SU-DHL-6 (cell line): ENCODE data around the gene THSD7A.

ENCODE experiments used
- H2AFZ ChIP-seq: fragments of 200-600 bp; sonication (generic); 2 replicates; pipeline ENCODE4 v1.6.1; 2014; ENCODE audit warnings: low read depth, mild to moderate bottlenecking, moderate library complexity, mixed read lengths, antibody characterized with exemption, low read length; ENCODE audit not compliant: severe bottlenecking
- H3F3A ChIP-seq: fragments of 200-600 bp; shearing (Covaris generic); 2 replicates; pipeline ENCODE4 v1.6.0; 2016; ENCODE audit warnings: antibody characterized with exemption, mild to moderate bottlenecking; ENCODE audit not compliant: insufficient read depth
- H3K27ac ChIP-seq: fragments of 200-600 bp; sonication (generic); 2 replicates; pipeline ENCODE4 v1.5.1; 2016; ENCODE audit warnings: low read depth, mild to moderate bottlenecking, low read length, moderate library complexity, mixed read lengths
- H3K27me3 ChIP-seq: fragments of 200-600 bp; sonication (generic), shearing (Covaris generic); 2 replicates; pipeline ENCODE4 v1.6.0; 2014; ENCODE audit warnings: mild to moderate bottlenecking, low read length
- H3K36me3 ChIP-seq: fragments of 200-600 bp; sonication (generic); 2 replicates; pipeline ENCODE4 v1.6.1; 2014; ENCODE audit warnings: mild to moderate bottlenecking, low read length, mixed read lengths
- H3K4me2 ChIP-seq: fragments of 300-600, 200-600 bp; shearing (Covaris generic), sonication (generic); 2 replicates; pipeline ENCODE4 v1.6.0; 2014; ENCODE audit warnings: low read length, low read depth, mild to moderate bottlenecking; ENCODE audit not compliant: poor library complexity, severe bottlenecking
- H3K4me3 ChIP-seq: fragments of 200-600 bp; sonication (generic); 2 replicates; pipeline ENCODE4 v1.5.1; 2014; ENCODE audit warnings: antibody characterized with exemption, low read length, mild to moderate bottlenecking, mixed read lengths; ENCODE audit not compliant: insufficient read depth, poor library complexity, severe bottlenecking
- H3K79me2 ChIP-seq: fragments of 200-600 bp; sonication (generic); 2 replicates; pipeline ENCODE4 v1.6.1; 2014; ENCODE audit warnings: mild to moderate bottlenecking, low read length, moderate library complexity; ENCODE audit not compliant: insufficient read depth
- H3K9ac ChIP-seq: fragments of 200-600 bp; sonication (generic); 2 replicates; pipeline ENCODE4 v1.7.0; 2014; ENCODE audit warnings: mild to moderate bottlenecking, low read length
- H3K9me2 ChIP-seq: fragments of 200-600 bp; sonication (generic); replicated peaks from 2 replicates; pipeline ENCODE4 v1.6.1; 2014; ENCODE audit warnings: low read length; ENCODE audit not compliant: insufficient read depth
- H3K9me3 ChIP-seq: fragments of 200-600 bp; sonication (generic); 2 replicates; pipeline ENCODE4 v1.6.1; 2014; ENCODE audit warnings: low read length, mixed read lengths; ENCODE audit not compliant: insufficient read depth
- H4K20me1 ChIP-seq: fragments of 200-600 bp; sonication (generic); 2 replicates; pipeline ENCODE4 v1.6.1; 2014; ENCODE audit warnings: low read depth, mild to moderate bottlenecking, antibody characterized with exemption, low read length, moderate library complexity, mixed read lengths
- CTCF ChIP-seq: fragments of 200-600 bp; sonication (generic); IDR thresholded peaks from one replicate; pipeline ENCODE4 v1.5.1; 2017; ENCODE audit warnings: antibody characterized with exemption, mild to moderate bottlenecking, low read length, moderate library complexity; ENCODE audit not compliant: insufficient read depth, poor library complexity, severe bottlenecking
- EZH2phosphoT487 ChIP-seq: fragments of 200-600 bp; sonication (generic), shearing (Covaris generic); conservative IDR thresholded peaks from 2 replicates; pipeline ENCODE4 v1.6.1; 2018; ENCODE audit warnings: mild to moderate bottlenecking, antibody characterized with exemption, low read length, moderate library complexity, mixed read lengths

The THSD7A gene

GRCh38 chr7:11330208-11330607 lies 501.8 kb downstream of the THSD7A start:
- no peaks in the 10 kb centered on the region for H3K27me3 ChIP-seq
- H3K9me2 ChIP-seq: no peaks in the 10 kb centered on the region
- no peak overlapping the region for H3K4me2 ChIP-seq
- no peaks in the 10 kb centered on the region for H4K20me1 ChIP-seq
- H2AFZ ChIP-seq: no peak overlapping the region
- no peaks in the 10 kb centered on the region for H3K79me2 ChIP-seq
- no peak for TF ChIP-seq EZH2phosphoT487
- no peak for TF ChIP-seq CTCF
- H3K9me3 ChIP-seq: no peaks in the 10 kb centered on the region
- no peak overlapping the region for H3K9ac ChIP-seq
- no peak overlapping the region for H3K27ac ChIP-seq
- no peak overlapping the region for H3K4me3 ChIP-seq
- H3K36me3 ChIP-seq: no peaks in the 10 kb centered on the region
- H3F3A ChIP-seq: no peaks in the 10 kb centered on the region

GRCh38 chr7:11329626-11330025 lies 502.4 kb downstream of the THSD7A start:
- no peaks in the 10 kb centered on the region for H3K79me2 ChIP-seq
- H3K9me3 ChIP-seq: no peaks in the 10 kb centered on the region
- no peaks in the 10 kb centered on the region for H3K27me3 ChIP-seq
- no peaks in the 10 kb centered on the region for H3K9me2 ChIP-seq
- H4K20me1 ChIP-seq: no peaks in the 10 kb centered on the region
- no peak overlapping the region for H2AFZ ChIP-seq
- no peak overlapping the region for H3K9ac ChIP-seq
- no peak overlapping the region for H3K4me2 ChIP-seq
- H3K4me3 ChIP-seq: no peak overlapping the region
- no peak overlapping the region for H3K27ac ChIP-seq
- H3K36me3 ChIP-seq: no peaks in the 10 kb centered on the region
- H3F3A ChIP-seq: no peaks in the 10 kb centered on the region
- TF ChIP-seq CTCF: no peak
- no peak for TF ChIP-seq EZH2phosphoT487

- Histone ChIP-seq H3K79me2 (no peaks in the 10 kb centered on the region), H3K27me3 (no peaks in the 10 kb centered on the region), H3K9me3 (no peaks in the 10 kb centered on the region), H4K20me1 (no peaks in the 10 kb centered on the region), H3K27ac (no peak overlapping the region), H3K4me3 (no peak overlapping the region), H3K4me2 (no peak overlapping the region), H3K36me3 (no peaks in the 10 kb centered on the region), H3F3A (no peaks in the 10 kb centered on the region), H2AFZ (no peak overlapping the region), H3K9me2 (no peaks in the 10 kb centered on the region), H3K9ac (no peak overlapping the region)
- TF ChIP-seq EZH2phosphoT487 (no peak), CTCF (no peak)
These were observed 503.7 kb downstream of the THSD7A start for GRCh38 chr7:11328309-11328708.
